ENCODE results near the gene CALHM3. TPM values are rescaled to one million over a fixed set of nuclear protein-coding genes. Genes with fewer than 3 reads are reported as not detected.

CALHM3 gene
- total RNA-seq, 1 experiment from 2014 or later: not detected

GRCh38 chr10:103449208-103450144 is 29.6 kb downstream of the CALHM3 start:
- CTCF ChIA-PET: interaction anchor here (0.6 to 1.8 kb wide), 5 partner anchors 32 to 286 kb away, joined by 3 to 5 read pairs (median 3); no protein-coding TSS in a partner anchor
- TF ChIP-seq CTCF (IDR thresholded peaks at IDR 0.05; ENCODE audit: unreplicated experiment): no peak
- H3K36me3 Mint-ChIP-seq (ENCODE audit: insufficient read depth, unreplicated experiment): peaks cover 51% of the 10 kb centered on the region
- H3K4me1 Mint-ChIP-seq (ENCODE audit: insufficient read depth, unreplicated experiment): peaks cover 25% of the 10 kb centered on the region
- H3K9me3 Mint-ChIP-seq (ENCODE audit: unreplicated experiment): no peaks in the 10 kb centered on the region
- H3K27ac Mint-ChIP-seq (ENCODE audit: low read depth, unreplicated experiment): peak overlapping the region; percentile 5
- POLR2A ChIA-PET: interaction anchor here (0.7 kb wide), 1 partner anchor 16 kb away, joined by 3 read pairs; no protein-coding TSS in a partner anchor
- DNase-seq (ENCODE audit: unreplicated experiment): no peak
- no peak overlapping the region for H3K4me3 Mint-ChIP-seq (ENCODE audit: unreplicated experiment)
- no TSS peak for BruUV-seq (replicated peaks)
- intact Hi-C loops (cut with micrococcal nuclease): loop anchor here (5.0 kb wide), 1 partner anchor 33 kb away; no protein-coding TSS in a partner anchor
- no peaks in the 10 kb centered on the region for H3K27me3 Mint-ChIP-seq (ENCODE audit: insufficient read depth, unreplicated experiment)

GRCh38 chr10:103448746-103449145 is 30.3 kb downstream of the CALHM3 start:
- ChIA-PET CTCF (interaction anchor here (0.6 to 0.9 kb wide), 2 partner anchors 94 to 286 kb away, joined by 3 read pairs; no protein-coding TSS in a partner anchor), POLR2A (interaction anchor here (0.7 kb wide), 1 partner anchor 15 kb away, joined by 3 read pairs; no protein-coding TSS in a partner anchor)
- peak overlapping the region; percentile 5 for H3K27ac Mint-ChIP-seq (ENCODE audit: low read depth, unreplicated experiment)
- intact Hi-C loops (cut with micrococcal nuclease): loop anchor here (5.0 kb wide), 1 partner anchor 34 kb away; no protein-coding TSS in a partner anchor
- H3K9me3 Mint-ChIP-seq (ENCODE audit: unreplicated experiment): no peaks in the 10 kb centered on the region
- peaks cover 58% of the 10 kb centered on the region for H3K36me3 Mint-ChIP-seq (ENCODE audit: insufficient read depth, unreplicated experiment)
- BruUV-seq (replicated peaks): no TSS peak
- H3K4me1 Mint-ChIP-seq (ENCODE audit: insufficient read depth, unreplicated experiment): peaks cover 25% of the 10 kb centered on the region
- TF ChIP-seq CTCF (IDR thresholded peaks at IDR 0.05; ENCODE audit: unreplicated experiment): no peak
- DNase-seq (ENCODE audit: unreplicated experiment): peak; percentile 75
- no peaks in the 10 kb centered on the region for H3K27me3 Mint-ChIP-seq (ENCODE audit: insufficient read depth, unreplicated experiment)
- H3K4me3 Mint-ChIP-seq (ENCODE audit: unreplicated experiment): no peak overlapping the region

- H3K9me3 Mint-ChIP-seq (ENCODE audit: unreplicated experiment): no peaks in the 10 kb centered on the region
- no peak overlapping the region for H3K4me3 Mint-ChIP-seq (ENCODE audit: unreplicated experiment)
- BruUV-seq (replicated peaks): no TSS peak
- H3K27ac Mint-ChIP-seq (ENCODE audit: low read depth, unreplicated experiment): no peak overlapping the region
- no peaks in the 10 kb centered on the region for H3K27me3 Mint-ChIP-seq (ENCODE audit: insufficient read depth, unreplicated experiment)
- DNase-seq (ENCODE audit: unreplicated experiment): no peak
- H3K36me3 Mint-ChIP-seq (ENCODE audit: insufficient read depth, unreplicated experiment): peaks cover 72% of the 10 kb centered on the region
- CTCF ChIA-PET: no interaction called here
- peaks cover 25% of the 10 kb centered on the region for H3K4me1 Mint-ChIP-seq (ENCODE audit: insufficient read depth, unreplicated experiment)
- intact Hi-C loops (cut with micrococcal nuclease): loop anchor here (5.0 kb wide), 1 partner anchor 35 kb away; no protein-coding TSS in a partner anchor
- POLR2A ChIA-PET: interaction anchor here (2.2 kb wide), 1 partner anchor 12 kb away, joined by 5 read pairs; no protein-coding TSS in a partner anchor
- TF ChIP-seq CTCF (IDR thresholded peaks at IDR 0.05; ENCODE audit: unreplicated experiment): no peak
These were observed 31.9 kb downstream of the CALHM3 start for GRCh38 chr10:103447187-103447586.

Measured in MCF 10A (cell line).